ENCODE results near the gene CPNE8. TPM values are rescaled to one million over a fixed set of nuclear protein-coding genes. Genes with fewer than 3 reads are reported as not detected.

Gene CPNE8
- total and polyA plus RNA-seq, 2 of the 4 experiments (the other 2 are of a cell fraction) = not detected

GRCh38 chr12:38903596-38903995 is 1.8 kb downstream of the CPNE8 start:
- dilution Hi-C loops (cut with HindIII; ENCODE audit: low sequenced_read_pairs, unreplicated experiment) = no loop called here
- Histone ChIP-seq H4K5ac (ENCODE audit: low read depth, low read length) (no peak overlapping the region), H3K9me1 (ENCODE audit: insufficient read depth, low read length) (no peaks in the 10 kb centered on the region), H4K8ac (ENCODE audit: low read depth in 2 of 2, low read length in 2 of 2) (no peak overlapping the region), H2AFZ (replicated peaks; ENCODE audit: low read length, poor library complexity) (no peak overlapping the region), H3K27ac (ENCODE audit: insufficient read depth, low read length) (no peak overlapping the region), H4K91ac (ENCODE audit: insufficient read depth, low read depth, low read length) (no peak overlapping the region), H3K36me3 (ENCODE audit: control insufficient read depth, insufficient read depth, low read length) (no peaks in the 10 kb centered on the region), H3K4me3 (ENCODE audit: insufficient read depth, low read depth, low read length) (no peak overlapping the region), H4K20me1 (ENCODE audit: insufficient read depth, low read length) (no peaks in the 10 kb centered on the region), H3K23ac (ENCODE audit: low read depth, low read length) (no peak overlapping the region), H2BK120ac (ENCODE audit: low read depth, low read length) (no peak overlapping the region), H2BK20ac (ENCODE audit: low read depth, low read length) (no peak overlapping the region), H2AK9ac (replicated peaks; ENCODE audit: low read depth, low read length, poor library complexity) (no peak overlapping the region), H3K4ac (ENCODE audit: low read depth, low read length) (no peak overlapping the region), H3K14ac (replicated peaks; ENCODE audit: low read depth, low read length) (no peak overlapping the region), H2BK15ac (ENCODE audit: low read depth, low read length) (no peak overlapping the region), H3K4me1 (ENCODE audit: control insufficient read depth, insufficient read depth, low read length) (no peaks in the 10 kb centered on the region), H3K27me3 (ENCODE audit: control insufficient read depth, insufficient read depth, low read length) (no peaks in the 10 kb centered on the region), H2AK5ac (ENCODE audit: low read depth, low read length) (no peak overlapping the region), H3K9ac (ENCODE audit: low read depth, low read length) (no peak overlapping the region), H3K56ac (ENCODE audit: extremely low read depth, insufficient read depth, low read length) (no peak overlapping the region), H3K9me3 (ENCODE audit: control insufficient read depth, insufficient read depth, low read length) (peaks cover 7% of the 10 kb centered on the region; the same call in 1 of the 2 replicates), H2BK5ac (ENCODE audit: low read depth, low read length, poor library complexity, severe bottlenecking) (no peak overlapping the region), H3K4me2 (ENCODE audit: low read depth, low read length) (no peak overlapping the region), H3K18ac (ENCODE audit: low read depth, low read length) (no peak overlapping the region), H3K79me1 (ENCODE audit: low read depth in 1 of 2, low read length in 2 of 2) (no peaks in the 10 kb centered on the region)
- in situ Hi-C loops (cut with MboI; ENCODE audit: low sequenced_read_pairs) = no loop called here
- CTCF ChIA-PET = no interaction called here
- BruUV-seq (replicated peaks) = no TSS peak
- POLR2A ChIA-PET (ENCODE audit: unreplicated experiment) = no interaction called here
- intact Hi-C loops (cut with micrococcal nuclease) = no loop called here
- no CpG with 5 or more reads among the region's 3 CpGs for WGBS, 2 experiments (ENCODE audit: extremely low coverage in 2 of 2, insufficient read length in 1 of 2)
- DNase-seq (no peak), ATAC-seq (ENCODE audit: low read depth) (no peak)
- TF ChIP-seq CEBPB (IDR thresholded peaks at IDR 0.05; ENCODE audit: low read depth, low read length) (no peak), RAD21 (IDR thresholded peaks at IDR 0.05; ENCODE audit: low read length) (no peak), CHD1 (IDR thresholded peaks at IDR 0.05; ENCODE audit: low read depth, low read length) (no peak), FOS (IDR thresholded peaks at IDR 0.05; ENCODE audit: low read depth, low read length) (no peak)
